ENCODE measurements around the gene CEP95.

DNA sequence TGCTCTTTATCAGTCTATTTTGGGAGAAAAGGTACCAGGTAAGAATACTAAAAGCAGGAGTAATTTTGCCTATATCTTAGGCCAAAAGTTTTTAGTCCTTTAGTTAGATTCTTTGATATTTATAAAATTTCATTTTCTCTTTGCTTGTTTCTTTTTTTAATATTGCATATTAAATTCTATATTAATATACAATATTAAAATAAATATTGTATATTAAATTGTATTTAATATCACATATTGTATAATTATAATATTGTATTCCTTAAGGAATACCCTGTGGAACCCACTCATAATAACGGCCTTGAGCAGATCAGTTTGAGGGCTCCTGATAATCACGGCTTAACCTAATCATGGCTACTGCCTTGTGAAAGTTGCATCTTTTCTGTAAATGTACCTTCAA, 1.9 kb downstream of the CEP95 start:
- TF ChIP-seq POLR2AphosphoS5 (IDR thresholded peaks at IDR 0.05; ENCODE audit: low read depth, low read length) (no peak), FOXP2 (optimal IDR thresholded peaks at IDR 0.05; ENCODE audit: borderline replicate concordance, extremely low read depth, extremely low read length, insufficient read depth) (no peak)
- TF ChIP-seq, protein P1, sequence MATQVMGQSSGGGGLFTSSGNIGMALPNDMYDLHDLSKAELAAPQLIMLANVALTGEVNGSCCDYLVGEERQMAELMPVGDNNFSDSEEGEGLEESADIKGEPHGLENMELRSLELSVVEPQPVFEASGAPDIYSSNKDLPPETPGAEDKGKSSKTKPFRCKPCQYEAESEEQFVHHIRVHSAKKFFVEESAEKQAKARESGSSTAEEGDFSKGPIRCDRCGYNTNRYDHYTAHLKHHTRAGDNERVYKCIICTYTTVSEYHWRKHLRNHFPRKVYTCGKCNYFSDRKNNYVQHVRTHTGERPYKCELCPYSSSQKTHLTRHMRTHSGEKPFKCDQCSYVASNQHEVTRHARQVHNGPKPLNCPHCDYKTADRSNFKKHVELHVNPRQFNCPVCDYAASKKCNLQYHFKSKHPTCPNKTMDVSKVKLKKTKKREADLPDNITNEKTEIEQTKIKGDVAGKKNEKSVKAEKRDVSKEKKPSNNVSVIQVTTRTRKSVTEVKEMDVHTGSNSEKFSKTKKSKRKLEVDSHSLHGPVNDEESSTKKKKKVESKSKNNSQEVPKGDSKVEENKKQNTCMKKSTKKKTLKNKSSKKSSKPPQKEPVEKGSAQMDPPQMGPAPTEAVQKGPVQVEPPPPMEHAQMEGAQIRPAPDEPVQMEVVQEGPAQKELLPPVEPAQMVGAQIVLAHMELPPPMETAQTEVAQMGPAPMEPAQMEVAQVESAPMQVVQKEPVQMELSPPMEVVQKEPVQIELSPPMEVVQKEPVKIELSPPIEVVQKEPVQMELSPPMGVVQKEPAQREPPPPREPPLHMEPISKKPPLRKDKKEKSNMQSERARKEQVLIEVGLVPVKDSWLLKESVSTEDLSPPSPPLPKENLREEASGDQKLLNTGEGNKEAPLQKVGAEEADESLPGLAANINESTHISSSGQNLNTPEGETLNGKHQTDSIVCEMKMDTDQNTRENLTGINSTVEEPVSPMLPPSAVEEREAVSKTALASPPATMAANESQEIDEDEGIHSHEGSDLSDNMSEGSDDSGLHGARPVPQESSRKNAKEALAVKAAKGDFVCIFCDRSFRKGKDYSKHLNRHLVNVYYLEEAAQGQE (IDR thresholded peaks at IDR 0.05; ENCODE audit: insufficient read depth in 1 of 2, low read depth in 2 of 2, low read length in 2 of 2), result no peak

Measured in PFSK-1 (cell line).